Fibroblast of skin of back (primary cell): Measurements from ENCODE around the gene NFASC. TPM values are rescaled to one million over a fixed set of nuclear protein-coding genes. Genes with fewer than 3 reads are reported as not detected.

Source experiments
- DNase-seq: peaks from one replicate; pipeline ENCODE4 v3.0.0-alpha.2; 2013
- polyA plus RNA-seq, 2 experiments: library from polyadenylated mRNA; unstranded; fragments of 120-200 nt; gene quantifications; one replicate each; pipeline ENCODE4 v1.2.1, GENCODE V29; 2013; ENCODE audit not compliant: insufficient read length in 2 of 2

NFASC gene
- 2.0 TPM for polyA plus RNA-seq (2013, experiment 1 of 2; ENCODE audit: insufficient read length)
- polyA plus RNA-seq (2013, experiment 2 of 2; ENCODE audit: insufficient read length): 1.8 TPM

DNA sequence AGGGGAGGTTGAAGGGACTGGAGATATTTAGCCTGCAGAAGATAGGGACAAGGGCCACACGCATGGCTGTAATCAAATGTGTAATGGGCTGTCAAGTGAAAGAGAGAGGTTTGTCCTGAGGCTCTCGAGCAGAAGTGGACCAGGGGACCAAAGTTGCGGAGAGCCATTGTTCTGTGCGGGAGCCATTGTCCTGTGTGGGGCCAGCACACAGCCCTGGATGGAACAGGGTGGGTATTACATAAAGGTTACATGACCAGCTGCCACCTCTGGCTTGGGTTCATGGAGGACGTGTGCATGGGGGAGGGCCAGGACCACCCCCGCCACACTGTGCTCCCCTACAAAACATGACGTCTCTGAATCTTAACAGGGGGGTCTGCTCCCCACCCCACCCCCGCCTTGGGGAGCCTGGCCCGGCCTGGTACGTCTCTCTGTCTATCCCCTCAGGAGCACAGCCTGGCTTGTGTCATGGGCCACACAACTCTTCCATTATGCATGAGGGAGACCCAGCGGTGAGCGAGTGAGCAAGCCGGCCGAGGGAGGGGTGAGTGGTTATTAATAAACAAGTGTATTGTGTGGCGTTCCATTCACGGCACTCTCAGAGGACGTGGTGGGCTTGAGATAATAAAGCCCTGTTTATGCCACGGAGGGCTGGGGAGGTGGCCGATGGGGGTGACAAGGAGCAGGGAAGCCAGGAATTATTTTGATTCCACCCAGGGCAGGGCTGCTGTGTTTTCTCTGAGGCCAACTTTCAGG is at the start of gene NFASC:
NFASC (plus strand) TSS at position 703 of the 753 bp plus-strand sequence. CDS start 73,454 bp downstream, outside the sequence.
- no peak for DNase-seq

GRCh38 chr1:204821476-204821875 is 49.2 kb upstream of the NFASC start:
- DNase-seq: no peak

- no peak for DNase-seq
Measured at GRCh38 chr1:204821924-204822323, 48.7 kb upstream of the NFASC start.

GRCh38 chr1:204826970-204827369 is 43.7 kb upstream of the NFASC start:
- no peak for DNase-seq

DNA sequence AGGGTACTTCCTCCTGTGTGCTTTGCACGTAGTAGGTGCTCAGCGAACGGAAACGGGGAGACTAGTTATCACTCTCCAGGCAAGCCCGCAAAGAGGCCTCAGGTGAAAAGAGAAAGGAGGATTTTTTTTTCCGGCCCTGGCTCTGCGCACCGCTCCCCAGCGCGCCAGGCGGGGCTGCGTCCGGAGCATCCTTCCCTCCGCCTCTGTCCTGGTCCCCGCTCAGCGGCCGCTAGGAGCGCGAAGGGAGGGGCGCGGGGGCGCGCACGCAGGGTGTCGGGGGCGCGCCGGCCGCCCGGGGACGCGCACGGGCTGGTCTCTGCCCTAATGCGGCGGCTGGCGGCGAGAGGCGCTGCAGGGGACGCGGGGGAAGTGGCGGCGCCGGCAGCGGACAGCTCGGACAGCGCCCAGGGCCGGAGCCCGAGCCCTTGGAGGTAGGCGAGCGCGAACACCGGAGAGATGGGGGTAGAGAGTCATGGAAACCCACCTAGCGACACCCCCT is 42.3 kb upstream of the NFASC start:
- peak; percentile 57 for DNase-seq

GRCh38 chr1:204829133-204829825 is 41.4 kb upstream of the NFASC start:
- no peak for DNase-seq

DNA sequence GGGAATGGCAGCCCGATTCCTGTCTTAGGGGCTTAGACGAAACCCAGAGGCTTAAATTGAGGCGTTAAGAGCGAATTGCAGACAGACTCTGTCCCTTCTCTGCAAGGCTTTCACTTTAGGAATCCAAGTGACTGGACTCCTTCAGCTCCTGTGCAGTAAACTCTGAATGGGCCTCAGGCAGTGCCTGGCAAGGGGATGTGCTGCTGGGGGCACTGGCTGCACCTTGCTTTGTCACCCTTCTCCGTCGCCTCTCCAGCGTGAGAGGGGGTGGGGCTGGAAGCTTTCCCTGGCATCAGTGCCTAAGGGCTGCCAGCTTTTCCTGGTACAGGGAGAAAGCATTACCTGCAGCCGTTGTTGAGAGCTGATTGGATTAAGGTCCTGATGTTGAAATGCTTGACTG is 39.9 kb upstream of the NFASC start:
- no peak for DNase-seq

- DNase-seq: no peak
Measured at GRCh38 chr1:204831186-204831585, 39.5 kb upstream of the NFASC start.

- no peak for DNase-seq
Measured at GRCh38 chr1:204834336-204834735, 36.3 kb upstream of the NFASC start.

DNA sequence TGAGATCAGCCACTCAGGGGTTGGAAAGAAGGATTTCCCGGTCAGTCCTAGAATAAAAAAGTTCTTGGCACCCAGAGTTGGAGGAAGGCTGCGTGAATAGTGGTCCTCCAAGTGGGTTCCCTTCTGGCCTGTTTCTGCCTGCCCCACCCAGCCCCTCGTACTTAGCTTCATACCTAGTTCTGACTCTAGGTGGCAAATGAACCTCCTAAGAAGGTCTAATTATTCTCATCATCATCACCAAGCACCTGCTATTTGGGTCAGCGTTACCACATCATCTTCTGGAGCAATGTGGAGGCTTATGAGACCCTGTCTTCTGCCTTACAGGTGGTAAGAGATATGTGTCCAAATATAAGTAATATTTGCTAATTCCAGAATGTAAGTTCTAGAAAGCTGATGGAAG is 35.9 kb upstream of the NFASC start:
- no peak for DNase-seq

DNA sequence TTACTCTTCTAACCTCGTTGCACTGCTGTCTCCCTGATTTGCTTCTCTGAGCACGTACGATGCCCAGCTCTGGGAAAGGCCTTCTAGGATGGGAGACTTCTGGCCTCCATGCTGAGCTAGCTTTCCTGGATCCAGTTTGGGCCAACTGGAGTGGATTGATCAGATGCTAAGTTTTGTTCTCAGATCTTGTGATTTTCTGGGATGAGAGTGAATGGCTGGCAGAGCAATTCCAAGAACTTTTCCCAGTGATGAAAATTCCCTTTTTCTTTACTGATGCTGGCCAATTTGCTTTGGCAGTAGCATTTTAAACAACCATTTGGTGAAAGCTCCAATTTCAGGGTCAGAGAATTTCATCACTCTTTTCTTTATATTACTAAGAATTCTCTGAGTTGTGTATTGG is 34.9 kb upstream of the NFASC start:
- no peak for DNase-seq

GRCh38 chr1:204836856-204837255 is 33.8 kb upstream of the NFASC start:
- no peak for DNase-seq

DNA sequence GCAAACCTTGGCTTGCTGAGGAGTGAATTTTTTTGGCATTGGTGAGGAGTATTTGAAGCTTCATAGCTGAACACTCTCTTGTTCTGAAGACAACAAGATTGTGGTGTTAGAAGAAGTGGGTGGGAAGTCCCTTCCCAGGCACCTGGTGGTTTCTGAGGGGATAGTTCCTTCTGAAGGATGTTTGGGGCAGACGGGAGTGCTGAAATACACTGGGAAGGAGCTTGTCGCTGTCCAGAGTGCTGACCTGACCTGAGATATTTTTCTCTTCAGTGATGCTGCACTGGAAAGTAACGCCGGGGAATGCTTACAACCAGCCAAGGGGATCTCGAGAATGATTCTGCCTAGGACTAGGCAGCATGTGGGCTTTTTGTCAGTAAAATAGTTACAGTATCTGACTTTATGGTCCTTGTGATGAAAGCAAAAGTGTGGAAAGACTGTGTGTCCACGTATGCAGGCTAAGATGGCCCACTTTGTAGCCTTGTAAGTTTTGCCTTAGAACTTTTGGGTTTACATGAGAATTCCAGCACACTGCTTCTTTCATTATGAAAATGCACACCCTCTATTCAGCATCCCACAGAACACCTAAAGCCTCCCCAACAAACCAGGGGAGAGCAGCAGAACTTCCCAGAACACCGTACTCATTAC is 33.1 kb upstream of the NFASC start:
- DNase-seq: peak; percentile 54

- no peak for DNase-seq
Measured at GRCh38 chr1:204841316-204841715, 29.3 kb upstream of the NFASC start.

DNA sequence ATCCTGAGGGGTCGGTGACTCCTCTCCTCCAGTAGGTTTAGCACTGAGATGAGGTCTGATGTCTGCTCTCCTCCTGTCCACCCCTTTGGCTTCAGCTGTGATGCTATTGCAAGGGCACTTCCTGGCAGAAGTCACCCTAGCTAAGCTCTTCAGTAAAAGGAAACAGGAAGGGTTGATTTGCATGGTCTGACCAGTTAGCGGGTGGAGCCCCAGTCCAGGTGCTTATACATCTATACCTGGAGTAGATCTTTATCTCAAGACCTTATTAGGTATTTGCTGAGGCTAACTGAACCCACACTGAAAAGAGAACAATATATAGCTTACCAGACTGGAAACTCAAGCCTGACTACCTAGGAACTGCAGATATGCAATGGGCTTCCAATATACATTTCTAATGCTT is 28.9 kb upstream of the NFASC start:
- no peak for DNase-seq

DNA sequence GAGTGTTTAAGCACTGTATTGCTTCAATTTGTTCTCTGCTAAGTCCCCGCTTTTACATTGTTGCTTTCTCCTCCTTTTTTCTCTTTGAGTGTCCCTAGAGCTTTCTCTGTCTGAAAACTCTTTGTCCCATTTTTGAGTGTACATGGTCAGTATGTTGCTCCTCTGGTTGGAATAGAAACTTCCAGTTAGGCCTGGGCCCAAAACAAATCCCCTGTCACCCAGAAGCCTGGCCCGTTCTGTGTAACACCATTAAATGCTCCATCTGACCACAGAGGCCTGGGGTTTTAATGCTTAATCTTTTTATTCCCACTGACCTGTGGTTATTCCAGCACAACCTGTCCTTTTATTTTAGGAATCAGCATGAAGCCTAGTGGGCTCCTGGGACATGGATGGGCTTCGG is 28.3 kb upstream of the NFASC start:
- DNase-seq: no peak

GRCh38 chr1:204842892-204843291 is 27.8 kb upstream of the NFASC start:
- DNase-seq: no peak

DNA sequence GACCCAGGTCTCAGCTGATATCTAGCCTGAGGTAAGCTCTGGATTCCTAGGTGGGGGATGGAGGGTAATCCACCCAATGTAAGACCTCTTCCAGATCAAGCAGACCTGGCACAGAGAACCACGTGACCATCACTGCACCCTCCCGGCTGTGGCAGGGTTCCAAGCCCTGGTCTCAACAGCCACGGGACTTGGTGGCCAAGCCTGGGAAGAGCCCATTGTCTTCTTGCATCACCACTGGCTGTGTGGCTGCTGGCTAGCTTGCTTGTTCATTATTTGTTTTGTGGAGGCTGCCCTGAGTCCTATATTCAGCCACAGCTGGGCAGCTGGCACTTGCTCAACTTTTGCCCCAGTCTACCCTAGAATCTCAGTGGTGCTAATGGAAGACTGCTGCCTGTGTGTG is 24.1 kb upstream of the NFASC start:
- no peak for DNase-seq

DNA sequence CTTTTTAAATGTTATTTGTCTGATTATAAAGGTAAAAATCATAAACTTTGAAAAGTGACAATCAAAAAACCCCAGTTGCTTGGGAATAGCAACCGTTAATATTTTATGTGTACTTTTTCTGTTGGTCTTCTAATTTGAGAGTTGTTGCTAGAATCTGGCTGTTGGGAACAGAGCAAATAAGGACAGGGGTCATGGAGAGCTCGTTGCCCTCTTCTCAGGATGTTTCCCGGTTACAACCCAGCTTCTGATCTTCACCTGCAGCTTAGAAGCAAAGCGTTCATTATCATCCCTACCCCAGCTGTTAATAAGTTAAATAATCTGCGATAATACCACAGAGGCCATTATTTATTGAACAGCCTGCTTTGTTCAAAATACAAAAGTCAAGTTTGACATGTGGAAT is 22.1 kb upstream of the NFASC start:
- DNase-seq: no peak

GRCh38 chr1:204852854-204853253 is 17.8 kb upstream of the NFASC start:
- no peak for DNase-seq

GRCh38 chr1:204853436-204853835 is 17.2 kb upstream of the NFASC start:
- DNase-seq: no peak

DNA sequence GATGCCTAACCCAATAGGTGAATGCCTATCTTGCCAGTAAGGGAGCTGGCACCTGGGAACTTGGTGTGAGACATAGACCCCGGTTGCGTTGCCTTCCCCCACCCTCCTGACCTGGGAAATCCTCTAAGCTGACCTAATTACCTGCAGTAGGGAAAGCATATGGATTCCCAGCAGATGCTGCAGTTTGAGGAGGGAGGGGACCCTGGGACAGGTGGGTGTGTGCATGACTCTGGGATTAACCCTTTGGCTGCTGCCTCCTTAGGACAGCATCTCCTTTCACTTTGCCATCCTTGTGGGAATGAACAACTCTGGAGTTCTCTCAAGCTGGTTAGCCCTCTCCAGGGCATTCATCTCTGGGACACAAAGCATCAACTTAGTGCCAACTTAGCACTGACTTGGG is 16.4 kb upstream of the NFASC start:
- DNase-seq: no peak

- no peak for DNase-seq
Measured at GRCh38 chr1:204858363-204858821, 12.3 kb upstream of the NFASC start.
